ENCODE measurements around the gene PTPRT. TPM values are rescaled to one million over a fixed set of nuclear protein-coding genes. Genes with fewer than 3 reads are reported as not detected.

The PTPRT gene
- polyA plus RNA-seq, 1 donor from 2014 or later = not detected

GRCh38 chr20:43102394-43102793 lies 87.3 kb downstream of the PTPRT start:
- no peak overlapping the region for H3K27ac Mint-ChIP-seq
- H3K36me3 Mint-ChIP-seq = no peaks in the 10 kb centered on the region
- peaks cover 0 to 3% (median 0%) of the 10 kb centered on the region in 3 donors for H3K9me3 Mint-ChIP-seq
- no peak overlapping the region for H3K4me3 Mint-ChIP-seq
- H3K4me1 Mint-ChIP-seq = no peaks in the 10 kb centered on the region
- H3K27me3 Mint-ChIP-seq = no peaks in the 10 kb centered on the region

GRCh38 chr20:43096931-43097260 lies 92.8 kb downstream of the PTPRT start:
- no peaks in the 10 kb centered on the region for H3K4me1 Mint-ChIP-seq
- H3K4me3 Mint-ChIP-seq = no peak overlapping the region
- H3K9me3 Mint-ChIP-seq = peaks cover 3 to 15% (median 8%) of the 10 kb centered on the region in 3 donors
- no peaks in the 10 kb centered on the region for H3K36me3 Mint-ChIP-seq
- no peaks in the 10 kb centered on the region for H3K27me3 Mint-ChIP-seq
- no peak overlapping the region for H3K27ac Mint-ChIP-seq

- H3K4me1 Mint-ChIP-seq = no peaks in the 10 kb centered on the region
- no peak overlapping the region for H3K4me3 Mint-ChIP-seq
- no peak overlapping the region for H3K27ac Mint-ChIP-seq
- H3K27me3 Mint-ChIP-seq = no peaks in the 10 kb centered on the region
- H3K9me3 Mint-ChIP-seq = peaks cover under 1 to 19% (median 8%) of the 10 kb centered on the region in 3 donors
- H3K36me3 Mint-ChIP-seq = no peaks in the 10 kb centered on the region
Observed at GRCh38 chr20:43096126-43096930, 93.4 kb downstream of the PTPRT start.

DNA sequence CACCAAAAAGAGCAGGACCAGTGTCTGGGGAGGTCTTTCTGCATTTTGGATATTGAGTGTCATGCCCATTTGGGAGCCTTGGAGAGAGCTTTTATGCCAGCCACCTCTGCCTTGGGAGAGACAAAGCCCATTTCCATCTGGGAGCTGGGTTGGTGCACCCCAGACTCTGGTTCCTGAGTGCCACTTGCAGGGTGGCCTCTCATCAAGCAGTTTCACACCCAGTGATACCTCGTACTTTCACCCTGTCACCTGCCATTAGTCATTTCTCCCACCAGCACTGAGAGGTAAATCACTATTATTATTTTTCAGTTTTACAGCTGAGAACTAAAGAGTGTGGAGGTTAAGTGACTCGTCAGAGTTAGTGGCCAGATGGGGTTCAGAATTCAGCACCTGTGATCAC lies 94.7 kb downstream of the PTPRT start:
- H3K4me3 Mint-ChIP-seq = no peak overlapping the region
- H3K9me3 Mint-ChIP-seq = peaks cover 0 to 19% (median 8%) of the 10 kb centered on the region in 3 donors
- no peak overlapping the region for H3K27ac Mint-ChIP-seq
- H3K4me1 Mint-ChIP-seq = no peaks in the 10 kb centered on the region
- no peaks in the 10 kb centered on the region for H3K27me3 Mint-ChIP-seq
- H3K36me3 Mint-ChIP-seq = no peaks in the 10 kb centered on the region

DNA sequence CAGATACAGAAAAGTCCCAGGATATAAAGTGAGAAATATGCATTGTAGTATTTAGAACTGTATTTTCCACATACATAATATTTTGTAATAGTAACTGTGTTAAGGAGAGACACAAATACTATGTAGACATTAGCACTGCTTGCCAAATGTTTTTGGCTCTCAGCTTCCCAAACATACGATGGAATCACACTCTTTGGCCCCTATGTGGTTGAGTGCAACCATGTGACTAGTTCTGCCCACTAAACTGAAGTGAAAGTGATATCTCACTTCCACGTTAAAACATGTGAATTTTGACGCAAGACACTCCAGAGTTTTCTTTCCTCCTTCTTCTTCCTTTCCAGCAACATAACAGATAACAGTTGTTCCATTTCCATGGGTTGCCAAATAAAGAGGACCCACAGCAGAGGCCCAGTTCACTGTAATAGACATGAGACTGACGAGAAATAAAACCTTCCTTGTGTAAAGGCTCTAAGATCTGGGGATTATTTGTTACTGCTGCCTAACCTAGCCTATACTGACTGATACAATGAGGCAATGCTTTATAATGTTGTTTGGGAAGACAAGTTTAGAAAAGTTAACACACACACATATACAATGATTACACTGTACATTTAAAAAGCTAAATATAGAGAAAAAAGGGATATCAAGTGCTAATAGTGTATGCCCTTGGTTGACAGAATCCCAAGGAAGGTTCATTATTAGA lies 97.2 kb downstream of the PTPRT start:
- Mint-ChIP-seq H3K27me3 (no peaks in the 10 kb centered on the region), H3K4me1 (no peaks in the 10 kb centered on the region), H3K27ac (no peak overlapping the region), H3K9me3 (peaks cover 2 to 19% (median 11%) of the 10 kb centered on the region in 3 donors), H3K4me3 (no peak overlapping the region), H3K36me3 (no peaks in the 10 kb centered on the region)

- no peak overlapping the region for H3K27ac Mint-ChIP-seq
- no peaks in the 10 kb centered on the region for H3K27me3 Mint-ChIP-seq
- H3K9me3 Mint-ChIP-seq = peaks cover 0 to 8% (median 6%) of the 10 kb centered on the region in 3 donors
- H3K4me3 Mint-ChIP-seq = no peak overlapping the region
- H3K36me3 Mint-ChIP-seq = no peaks in the 10 kb centered on the region
- H3K4me1 Mint-ChIP-seq = no peaks in the 10 kb centered on the region
Observed at GRCh38 chr20:43068482-43068881, 121.2 kb downstream of the PTPRT start.

GRCh38 chr20:43066125-43066524 lies 123.6 kb downstream of the PTPRT start:
- no peaks in the 10 kb centered on the region for H3K27me3 Mint-ChIP-seq
- H3K27ac Mint-ChIP-seq = no peak overlapping the region
- H3K36me3 Mint-ChIP-seq = no peaks in the 10 kb centered on the region
- no peak overlapping the region for H3K4me3 Mint-ChIP-seq
- no peaks in the 10 kb centered on the region for H3K4me1 Mint-ChIP-seq
- peaks cover 3 to 6% (median 5%) of the 10 kb centered on the region in 3 donors for H3K9me3 Mint-ChIP-seq

GRCh38 chr20:43065299-43065698 lies 124.4 kb downstream of the PTPRT start:
- Mint-ChIP-seq H3K27me3 (no peaks in the 10 kb centered on the region), H3K36me3 (no peaks in the 10 kb centered on the region), H3K27ac (no peak overlapping the region), H3K4me3 (no peak overlapping the region), H3K9me3 (peaks cover 4 to 6% (median 5%) of the 10 kb centered on the region in 3 donors), H3K4me1 (no peaks in the 10 kb centered on the region)

GRCh38 chr20:43058077-43058476 lies 131.6 kb downstream of the PTPRT start:
- H3K27me3 Mint-ChIP-seq = no peaks in the 10 kb centered on the region
- H3K4me1 Mint-ChIP-seq = no peaks in the 10 kb centered on the region
- H3K27ac Mint-ChIP-seq = no peak overlapping the region
- peak overlapping the region in 1 of 4 donors; percentile 56 for H3K4me3 Mint-ChIP-seq
- no peaks in the 10 kb centered on the region for H3K36me3 Mint-ChIP-seq
- peaks cover 0 to 6% (median 3%) of the 10 kb centered on the region in 3 donors for H3K9me3 Mint-ChIP-seq

GRCh38 chr20:43057317-43057716 lies 132.4 kb downstream of the PTPRT start:
- H3K4me1 Mint-ChIP-seq = no peaks in the 10 kb centered on the region
- H3K36me3 Mint-ChIP-seq = no peaks in the 10 kb centered on the region
- H3K9me3 Mint-ChIP-seq = peaks cover 0 to 6% (median 6%) of the 10 kb centered on the region in 3 donors
- H3K4me3 Mint-ChIP-seq = no peak overlapping the region
- no peaks in the 10 kb centered on the region for H3K27me3 Mint-ChIP-seq
- H3K27ac Mint-ChIP-seq = peak overlapping the region in 1 of 3 donors; percentile 63

GRCh38 chr20:43055181-43055884 lies 134.4 kb downstream of the PTPRT start:
- no peak overlapping the region for H3K27ac Mint-ChIP-seq
- H3K4me1 Mint-ChIP-seq = no peaks in the 10 kb centered on the region
- H3K4me3 Mint-ChIP-seq = no peak overlapping the region
- H3K36me3 Mint-ChIP-seq = no peaks in the 10 kb centered on the region
- peaks cover 0 to 6% (median 3%) of the 10 kb centered on the region in 3 donors for H3K9me3 Mint-ChIP-seq
- no peaks in the 10 kb centered on the region for H3K27me3 Mint-ChIP-seq

DNA sequence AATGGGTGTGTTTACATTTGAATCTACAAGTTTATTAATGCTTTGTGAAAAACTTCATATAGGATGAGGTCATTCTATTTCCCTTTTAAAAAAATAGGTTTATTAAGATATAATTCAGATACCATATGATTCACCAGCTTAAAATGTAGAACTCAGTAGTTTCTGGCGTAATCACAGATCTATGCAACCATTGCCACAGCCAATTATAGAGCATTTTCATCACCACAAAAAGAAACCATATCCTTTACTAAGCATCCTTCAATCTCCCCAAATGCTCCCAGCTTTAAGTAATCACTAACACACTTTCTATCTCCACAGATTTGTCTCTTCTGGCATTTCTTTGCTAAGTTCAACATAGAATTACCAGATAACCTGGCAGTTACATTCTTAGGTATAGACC lies 137.2 kb downstream of the PTPRT start:
- no peak overlapping the region for H3K27ac Mint-ChIP-seq
- H3K4me1 Mint-ChIP-seq = no peaks in the 10 kb centered on the region
- H3K4me3 Mint-ChIP-seq = no peak overlapping the region
- H3K9me3 Mint-ChIP-seq = peaks cover 0 to 6% (median 0%) of the 10 kb centered on the region in 3 donors
- H3K27me3 Mint-ChIP-seq = no peaks in the 10 kb centered on the region
- no peaks in the 10 kb centered on the region for H3K36me3 Mint-ChIP-seq

DNA sequence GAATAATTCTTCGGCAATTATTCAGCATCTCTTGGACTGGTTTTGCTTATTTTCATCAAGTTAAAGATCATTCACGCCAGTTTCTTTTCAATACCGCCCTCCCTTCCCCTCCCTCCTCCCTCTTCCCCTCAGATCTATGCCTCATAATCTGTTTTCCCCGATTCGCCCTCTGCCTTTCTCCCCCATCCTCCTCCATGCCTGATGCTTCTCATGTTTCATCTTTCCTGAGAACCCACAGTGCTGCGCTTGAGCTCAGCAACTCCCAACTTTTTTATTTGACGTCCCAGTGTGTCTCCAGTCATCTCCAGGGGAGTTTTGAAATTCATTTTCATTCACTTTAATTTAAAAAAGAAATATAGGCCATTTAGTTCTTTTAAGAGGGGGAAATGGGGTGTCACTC lies 142.7 kb downstream of the PTPRT start:
- Mint-ChIP-seq H3K27ac (no peak overlapping the region), H3K4me1 (no peaks in the 10 kb centered on the region), H3K27me3 (no peaks in the 10 kb centered on the region), H3K36me3 (no peaks in the 10 kb centered on the region), H3K4me3 (no peak overlapping the region), H3K9me3 (peaks cover 4 to 7% (median 5%) of the 10 kb centered on the region in 3 donors)

DNA sequence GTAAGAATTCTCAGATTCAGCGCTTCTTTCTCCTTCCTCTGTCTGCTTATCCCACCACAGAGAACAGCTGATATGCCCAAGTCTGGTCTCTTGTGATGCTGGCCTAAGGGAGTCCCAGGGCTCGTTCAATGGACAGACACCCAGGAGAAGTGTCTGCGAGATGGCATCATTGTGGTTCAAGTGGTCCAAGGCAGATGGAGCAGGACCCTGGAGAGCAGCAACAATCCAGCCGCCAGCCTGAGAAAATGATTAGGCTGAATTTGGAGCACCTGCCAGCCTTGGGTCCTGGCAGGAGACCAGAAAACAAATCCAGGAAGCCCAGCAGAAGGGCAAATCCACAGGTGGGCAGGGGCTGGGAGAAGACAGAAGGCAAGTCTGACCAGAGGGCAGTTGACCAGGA lies 145.8 kb downstream of the PTPRT start:
- H3K27me3 Mint-ChIP-seq = no peaks in the 10 kb centered on the region
- peaks cover 4 to 7% (median 5%) of the 10 kb centered on the region in 3 donors for H3K9me3 Mint-ChIP-seq
- H3K27ac Mint-ChIP-seq = no peak overlapping the region
- H3K4me3 Mint-ChIP-seq = no peak overlapping the region
- H3K4me1 Mint-ChIP-seq = no peaks in the 10 kb centered on the region
- H3K36me3 Mint-ChIP-seq = no peaks in the 10 kb centered on the region

DNA sequence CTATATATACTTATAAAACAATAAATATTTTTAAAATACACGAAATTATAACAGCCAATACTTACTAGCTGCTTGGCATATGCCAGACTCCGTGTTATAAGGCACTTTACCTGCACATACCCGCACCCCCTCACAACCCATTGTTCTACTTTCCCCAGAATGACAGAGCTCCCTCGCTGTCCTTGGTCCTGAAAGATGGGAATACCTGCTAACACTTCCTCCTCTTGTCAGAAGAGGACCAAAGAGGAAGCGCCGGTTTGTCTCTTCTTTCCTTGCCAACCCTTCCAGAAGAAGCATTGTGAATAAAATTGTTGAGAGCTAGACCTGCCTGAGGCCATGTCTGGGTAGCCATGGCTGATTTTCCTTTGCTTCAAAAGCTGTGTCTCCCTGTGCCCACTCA lies 149.3 kb downstream of the PTPRT start:
- Mint-ChIP-seq H3K27me3 (no peaks in the 10 kb centered on the region), H3K36me3 (no peaks in the 10 kb centered on the region), H3K4me3 (no peak overlapping the region), H3K9me3 (peaks cover 0 to 5% (median 2%) of the 10 kb centered on the region in 3 donors), H3K4me1 (no peaks in the 10 kb centered on the region), H3K27ac (no peak overlapping the region)
